CD4-positive, alpha-beta T cell (primary cell): ENCODE measurements around the gene COL1A1. TPM values are rescaled to one million over a fixed set of nuclear protein-coding genes. Genes with fewer than 3 reads are reported as not detected.

ENCODE experiments used
- ATAC-seq: fragments of 200-7000 bp; cut with Tn5 transposase; one replicate; pipeline ENCODE4 v1.10.0; 2022; ENCODE audit warnings: mild to moderate bottlenecking; ENCODE audit not compliant: poor library complexity
- CTCF ChIA-PET: fragments of 350-600 bp; sonication (Branson Sonifier 250); formaldehyde crosslinking; loops from one replicate; lab custom pipeline; 2021; ENCODE audit warnings: antibody characterized with exemption, inconsistent platforms; lab: Charles Lee
- POLR2A ChIA-PET: fragments of 350-600 bp; sonication (Branson Sonifier 250); formaldehyde crosslinking; loops from one replicate; lab custom pipeline; 2021; ENCODE audit warnings: antibody characterized with exemption, inconsistent platforms; lab: Charles Lee
- DNase-seq, 14 experiments: peaks; one replicate each; pipeline ENCODE4 v3.0.0-alpha.2; 2013 to 2020; ENCODE audit warnings: mixed read lengths in 2 of 14
- H3K27ac ChIP-seq, 2 donors: one replicate each; pipeline versions ENCODE4 v1.5.1 to v1.7.0; 2013; ENCODE audit warnings: low read length in 2 of 2, low read depth in 1 of 2, mild to moderate bottlenecking in 1 of 2
- H3K27me3 ChIP-seq, 2 experiments: 1 replicate in 1 of 2; 2 replicates in 1 of 2; pipeline versions ENCODE4 v1.6.1 to v1.7.0; 2013; ENCODE audit warnings: low read length in 2 of 2, control low read depth in 1 of 2, mild to moderate bottlenecking in 1 of 2, moderate library complexity in 1 of 2; ENCODE audit not compliant: insufficient read depth in 2 of 2, control insufficient read depth in 1 of 2
- H3K36me3 ChIP-seq: one replicate; pipeline ENCODE4 v1.6.1; 2013; ENCODE audit warnings: low read length, control low read depth; ENCODE audit not compliant: insufficient read depth
- H3K4me1 ChIP-seq: one replicate; pipeline ENCODE4 v1.6.1; 2013; ENCODE audit warnings: low read length, control low read depth; ENCODE audit not compliant: insufficient read depth
- H3K4me3 ChIP-seq: one replicate; pipeline ENCODE4 v1.5.1; 2013; ENCODE audit warnings: mild to moderate bottlenecking, low read length, moderate library complexity
- H3K9me3 ChIP-seq, 2 experiments: 1 replicate in 1 of 2; 2 replicates in 1 of 2; pipeline versions ENCODE4 v1.6.1 to v1.7.0; 2013; ENCODE audit warnings: low read length in 2 of 2, mild to moderate bottlenecking in 2 of 2, control low read depth in 1 of 2, moderate library complexity in 1 of 2; ENCODE audit not compliant: control insufficient read depth in 1 of 2, insufficient read depth in 1 of 2
- H3K27ac Mint-ChIP-seq: one replicate; pipeline ENCODE4 v1.8.0; 2020; ENCODE audit warnings: mixed read lengths
- H3K27me3 Mint-ChIP-seq: one replicate; pipeline ENCODE4 v1.8.0; 2021; ENCODE audit warnings: mixed read lengths
- H3K36me3 Mint-ChIP-seq: one replicate; pipeline ENCODE4 v1.8.0; 2021; ENCODE audit warnings: low read depth, mixed read lengths
- H3K4me1 Mint-ChIP-seq: one replicate; pipeline ENCODE4 v1.8.0; 2021; ENCODE audit warnings: low read depth, mixed read lengths
- H3K4me3 Mint-ChIP-seq: one replicate; pipeline ENCODE4 v1.8.0; 2020; ENCODE audit warnings: mild to moderate bottlenecking, mixed read lengths
- H3K9me3 Mint-ChIP-seq: one replicate; pipeline ENCODE4 v1.8.0; 2020; ENCODE audit warnings: mixed read lengths
- CTCF ChIP-seq: fragments of 200-600 bp; IDR thresholded peaks from one replicate; pipeline ENCODE4 v1.8.0; 2022; ENCODE audit warnings: antibody characterized with exemption, mild to moderate bottlenecking
- intact Hi-C, 2 experiments: fragments of 100-400 bp; cut with DNase I in 1 of 2; cut with micrococcal nuclease in 1 of 2; formaldehyde crosslinking; loops; one replicate each; pipeline versions ENCODE4 v1.15.1 to v1.9.0; 2023 to 2025; cut with DNase I, micrococcal nuclease
- total RNA-seq, 174 experiments: library from RNA in 2 of 174; stranded (reverse) in 2 of 174; gene quantifications; one replicate each; pipeline ENCODE4 v1.2.3 and lab custom pipeline; 2021 to 2026

Gene COL1A1
- total RNA-seq, 2 experiments from 2014 or later, result 10.0 to 11.4 TPM

GRCh38 chr17:50203604-50204345, 2.3 kb upstream of the COL1A1 start:
- ATAC-seq, result no peak
- TF ChIP-seq CTCF, result no peak
- peaks cover 46 to 71% of the 10 kb centered on the region in 2 experiments for H3K27me3 ChIP-seq
- peaks cover 26% of the 10 kb centered on the region for H3K4me1 ChIP-seq
- POLR2A ChIA-PET, result no interaction called here
- H3K27ac ChIP-seq, result no peak overlapping the region
- Mint-ChIP-seq H3K36me3 (no peaks in the 10 kb centered on the region), H3K4me1 (peaks cover 26% of the 10 kb centered on the region), H3K9me3 (no peaks in the 10 kb centered on the region), H3K4me3 (no peak overlapping the region), H3K27ac (no peak overlapping the region), H3K27me3 (peaks cover 85% of the 10 kb centered on the region)
- peak in 1 of 14 experiments; percentile 5 for DNase-seq
- CTCF ChIA-PET, result interaction anchor here (1.1 to 1.3 kb wide), 2 partner anchors 69 to 93 kb away, joined by 4 to 6 read pairs; no protein-coding TSS in a partner anchor
- peaks cover 0 to 6% of the 10 kb centered on the region in 2 experiments for H3K9me3 ChIP-seq
- intact Hi-C loops, result no loop called here
- H3K4me3 ChIP-seq, result no peak overlapping the region
- H3K36me3 ChIP-seq, result no peaks in the 10 kb centered on the region

GRCh38 chr17:50203086-50203485, 1.7 kb upstream of the COL1A1 start:
- intact Hi-C loops, result no loop called here
- no peak overlapping the region for H3K4me3 Mint-ChIP-seq
- H3K27me3 Mint-ChIP-seq, result peaks cover 85% of the 10 kb centered on the region
- no peak for TF ChIP-seq CTCF
- peaks cover 32% of the 10 kb centered on the region for H3K4me1 Mint-ChIP-seq
- peaks cover 26% of the 10 kb centered on the region for H3K4me1 ChIP-seq
- DNase-seq (no peak), ATAC-seq (no peak)
- ChIA-PET POLR2A (no interaction called here), CTCF (no interaction called here)
- no peak overlapping the region for H3K27ac Mint-ChIP-seq
- no peak overlapping the region for H3K27ac ChIP-seq
- H3K4me3 ChIP-seq, result no peak overlapping the region
- H3K27me3 ChIP-seq, result peaks cover 44 to 64% of the 10 kb centered on the region in 2 experiments
- H3K36me3 Mint-ChIP-seq, result no peaks in the 10 kb centered on the region
- no peaks in the 10 kb centered on the region for H3K9me3 Mint-ChIP-seq
- H3K36me3 ChIP-seq, result no peaks in the 10 kb centered on the region
- peaks cover 0 to 6% of the 10 kb centered on the region in 2 experiments for H3K9me3 ChIP-seq

- POLR2A ChIA-PET, result interaction anchor here (0.6 to 1.3 kb wide), 2 partner anchors 31 to 35 kb away, joined by 3 read pairs; partner anchors contain the start of gene SGCA
- Mint-ChIP-seq H3K27me3 (peaks cover 68% of the 10 kb centered on the region), H3K36me3 (no peaks in the 10 kb centered on the region)
These were observed 765 bp downstream of the COL1A1 start for GRCh38 chr17:50200457-50201275.

More at GRCh38 chr17:50200457-50201275, 765 bp downstream of the COL1A1 start:
- H3K4me3 ChIP-seq, result peak overlapping the region; percentile 47
- Mint-ChIP-seq H3K27ac (peak overlapping the region; percentile 85), H3K4me1 (peaks cover 27% of the 10 kb centered on the region), H3K4me3 (peak overlapping the region; percentile 80), H3K9me3 (no peaks in the 10 kb centered on the region)
- peaks cover 23% of the 10 kb centered on the region for H3K4me1 ChIP-seq
- CTCF ChIA-PET, result interaction anchor here (0.6 to 2.2 kb wide), 26 partner anchors 12 to 517 kb away, joined by 3 to 31 read pairs (median 4); partner anchors contain the start of genes LRRC59 and TMEM92
- H3K9me3 ChIP-seq, result peaks cover 0 to 6% of the 10 kb centered on the region in 2 experiments
- H3K27ac ChIP-seq, result no peak overlapping the region
- intact Hi-C loops, result loop anchor here (1.0 kb wide), 3 partner anchors 70 to 97 kb away; no protein-coding TSS in a partner anchor
- H3K27me3 ChIP-seq, result peaks cover 34 to 48% of the 10 kb centered on the region in 2 experiments
- peak; percentile 100 for TF ChIP-seq CTCF
- ATAC-seq (peak; percentile 64), DNase-seq (peak; percentile 68 to 89 (median 76))
- no peaks in the 10 kb centered on the region for H3K36me3 ChIP-seq
